ENCODE results near the gene ANGPTL1. TPM values are rescaled to one million over a fixed set of nuclear protein-coding genes. Genes with fewer than 3 reads are reported as not detected.

The ANGPTL1 gene
- total RNA-seq = 100 to 1,000 TPM; 152 to 317 (median 184) TPM

GRCh38 chr1:178870944-178871343 lies at the start of gene ANGPTL1:
ANGPTL1 (minus strand) TSS chr1:178871077; CDS start chr1:178865776, 5,301 bp downstream.
- Histone ChIP-seq H3K4me3 (peak within 1 kb of the TSS; percentile 48 to 88), H3K9me3 (no peaks in the 10 kb centered on the region), H3K4me1 (peaks cover 2 to 35% (median 5%) of the 10 kb centered on the region in 3 donors), H3K36me3 (no peaks in the 10 kb centered on the region), H3K27me3 (no peaks in the 10 kb centered on the region), H3K27ac (peak within 1 kb of the TSS; percentile 75 to 96 (median 78))
- WGBS, 2 donors (ENCODE audit: low coverage in 1 of 2) = 8 to 21% methylated on average over 4 of the region's 4 CpGs
- TF ChIP-seq EP300 (IDR thresholded peaks at IDR 0.05) = no peak
- peak; percentile 45 for TF ChIP-seq POLR2AphosphoS5 (IDR thresholded peaks at IDR 0.05)
- TF ChIP-seq CTCF (IDR thresholded peaks at IDR 0.05) = peak in 1 of 4 experiments; percentile 5
- no peak for TF ChIP-seq POLR2A (IDR thresholded peaks at IDR 0.05)
- ATAC-seq = peak; percentile 47

- Histone ChIP-seq H3K4me1 (peaks cover 7 to 27% (median 10%) of the 10 kb centered on the region in 3 donors), H3K4me3 (no peak overlapping the region), H3K36me3 (peaks cover 0 to 4% of the 10 kb centered on the region in 2 donors), H3K27ac (peak overlapping the region in 2 of 4 donors; percentile 18 to 34), H3K9me3 (no peaks in the 10 kb centered on the region), H3K27me3 (no peaks in the 10 kb centered on the region)
- no peak for TF ChIP-seq CTCF (IDR thresholded peaks at IDR 0.05)
- no peak for TF ChIP-seq POLR2A (IDR thresholded peaks at IDR 0.05)
- no peak for TF ChIP-seq POLR2AphosphoS5 (IDR thresholded peaks at IDR 0.05)
- no peak for TF ChIP-seq EP300 (IDR thresholded peaks at IDR 0.05)
- no peak for ATAC-seq
- WGBS, 2 donors (ENCODE audit: low coverage in 1 of 2) = 63 to 93% methylated on average over 2 of the region's 2 CpGs
Measured at GRCh38 chr1:178919581-178919980, 48.7 kb upstream of the ANGPTL1 start.

DNA sequence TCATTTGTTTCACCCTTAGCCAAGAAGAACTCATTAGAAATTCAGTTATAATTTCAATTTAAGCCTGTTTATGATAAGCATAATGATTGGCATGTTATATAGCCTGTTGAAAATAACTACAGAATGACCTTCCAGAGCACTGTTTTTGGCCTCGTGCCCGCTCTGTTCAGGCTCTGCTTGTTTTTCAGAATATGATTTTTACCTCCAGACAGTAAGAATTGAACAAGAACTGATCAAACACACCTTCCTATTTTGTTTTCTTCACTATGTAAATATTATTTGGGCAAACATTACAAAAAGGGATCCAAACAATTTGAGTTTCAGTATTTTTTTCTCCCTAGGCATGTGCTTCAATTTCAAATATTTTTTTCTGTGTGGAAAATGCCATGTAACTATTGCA lies 48.1 kb upstream of the ANGPTL1 start:
- peak overlapping the region in 2 of 4 donors; percentile 18 to 34 for H3K27ac ChIP-seq

GRCh38 chr1:178918308-178918707 lies 47.4 kb upstream of the ANGPTL1 start:
- no peak for ATAC-seq
- Histone ChIP-seq H3K27ac (no peak overlapping the region), H3K27me3 (no peaks in the 10 kb centered on the region), H3K9me3 (no peaks in the 10 kb centered on the region), H3K4me3 (peak overlapping the region in 1 of 2 donors; percentile 7), H3K4me1 (peaks cover 7 to 27% (median 10%) of the 10 kb centered on the region in 3 donors), H3K36me3 (peaks cover 0 to 12% of the 10 kb centered on the region in 2 donors)
- TF ChIP-seq EP300 (IDR thresholded peaks at IDR 0.05) = no peak
- TF ChIP-seq POLR2A (IDR thresholded peaks at IDR 0.05) = no peak
- TF ChIP-seq POLR2AphosphoS5 (IDR thresholded peaks at IDR 0.05) = no peak
- no peak for TF ChIP-seq CTCF (IDR thresholded peaks at IDR 0.05)
- WGBS, 2 donors (ENCODE audit: low coverage in 1 of 2) = 48 to 51% methylated on average over 5 to 6 of the region's 6 CpGs

More for the DNA sequence above, 48.1 kb upstream of the ANGPTL1 start:
- 71 to 77% methylated on average over 2 of the region's 2 CpGs for WGBS, 2 donors (ENCODE audit: low coverage in 1 of 2)
- Histone ChIP-seq H3K36me3 (peaks cover 0 to 9% of the 10 kb centered on the region in 2 donors), H3K4me3 (no peak overlapping the region), H3K27me3 (no peaks in the 10 kb centered on the region), H3K4me1 (peaks cover 7 to 27% (median 10%) of the 10 kb centered on the region in 3 donors), H3K9me3 (no peaks in the 10 kb centered on the region)
- no peak for TF ChIP-seq CTCF (IDR thresholded peaks at IDR 0.05)
- TF ChIP-seq POLR2AphosphoS5 (IDR thresholded peaks at IDR 0.05) = no peak
- no peak for TF ChIP-seq EP300 (IDR thresholded peaks at IDR 0.05)
- TF ChIP-seq POLR2A (IDR thresholded peaks at IDR 0.05) = no peak
- no peak for ATAC-seq

DNA sequence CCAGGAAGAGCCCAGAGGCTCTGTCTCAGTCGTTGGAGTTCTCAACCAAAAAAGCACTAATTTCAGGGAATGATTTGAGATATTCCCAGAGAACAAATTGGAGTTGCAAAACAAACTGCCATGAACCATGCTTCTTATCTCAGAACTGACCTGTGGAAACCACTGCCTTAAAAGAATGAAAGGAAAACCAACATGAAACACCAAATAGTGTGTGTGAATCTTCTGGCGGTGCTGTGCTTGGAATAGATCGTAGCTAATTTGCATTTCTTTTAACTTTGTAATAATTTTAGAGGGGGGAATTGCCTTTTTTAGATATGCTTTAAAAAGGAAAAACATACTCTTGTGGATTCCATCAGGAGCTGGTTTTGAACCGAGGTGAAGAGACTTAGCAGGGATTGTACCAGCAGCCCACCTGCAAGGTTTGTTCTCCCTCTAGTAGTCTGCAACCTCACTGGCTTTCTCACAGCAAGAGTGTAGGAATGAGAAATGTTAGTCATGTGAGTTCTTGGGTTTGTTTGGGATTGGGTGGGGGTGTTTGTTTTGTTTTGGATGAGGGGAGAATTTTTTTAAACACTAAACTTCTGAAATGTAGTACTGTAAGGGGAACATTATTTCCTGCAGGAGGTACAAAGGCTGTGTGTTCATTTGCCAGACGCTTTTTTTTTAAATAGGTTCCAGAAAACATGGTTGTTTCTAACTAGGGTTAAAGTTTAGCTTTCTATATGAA lies 45.7 kb upstream of the ANGPTL1 start:
- Histone ChIP-seq H3K9me3 (no peaks in the 10 kb centered on the region), H3K36me3 (peaks cover 0 to 12% of the 10 kb centered on the region in 2 donors), H3K4me3 (no peak overlapping the region), H3K4me1 (peaks cover 7 to 27% (median 10%) of the 10 kb centered on the region in 3 donors), H3K27me3 (no peaks in the 10 kb centered on the region), H3K27ac (no peak overlapping the region)
- no peak for ATAC-seq
- WGBS, 2 donors (ENCODE audit: low coverage in 1 of 2) = 80 to 91% methylated on average over 4 to 5 of the region's 5 CpGs
- TF ChIP-seq POLR2A (IDR thresholded peaks at IDR 0.05) (no peak), CTCF (IDR thresholded peaks at IDR 0.05) (no peak), POLR2AphosphoS5 (IDR thresholded peaks at IDR 0.05) (no peak), EP300 (IDR thresholded peaks at IDR 0.05) (no peak)
